ENCODE data around the gene SERPINB1.

- TF ChIP-seq, protein P1, sequence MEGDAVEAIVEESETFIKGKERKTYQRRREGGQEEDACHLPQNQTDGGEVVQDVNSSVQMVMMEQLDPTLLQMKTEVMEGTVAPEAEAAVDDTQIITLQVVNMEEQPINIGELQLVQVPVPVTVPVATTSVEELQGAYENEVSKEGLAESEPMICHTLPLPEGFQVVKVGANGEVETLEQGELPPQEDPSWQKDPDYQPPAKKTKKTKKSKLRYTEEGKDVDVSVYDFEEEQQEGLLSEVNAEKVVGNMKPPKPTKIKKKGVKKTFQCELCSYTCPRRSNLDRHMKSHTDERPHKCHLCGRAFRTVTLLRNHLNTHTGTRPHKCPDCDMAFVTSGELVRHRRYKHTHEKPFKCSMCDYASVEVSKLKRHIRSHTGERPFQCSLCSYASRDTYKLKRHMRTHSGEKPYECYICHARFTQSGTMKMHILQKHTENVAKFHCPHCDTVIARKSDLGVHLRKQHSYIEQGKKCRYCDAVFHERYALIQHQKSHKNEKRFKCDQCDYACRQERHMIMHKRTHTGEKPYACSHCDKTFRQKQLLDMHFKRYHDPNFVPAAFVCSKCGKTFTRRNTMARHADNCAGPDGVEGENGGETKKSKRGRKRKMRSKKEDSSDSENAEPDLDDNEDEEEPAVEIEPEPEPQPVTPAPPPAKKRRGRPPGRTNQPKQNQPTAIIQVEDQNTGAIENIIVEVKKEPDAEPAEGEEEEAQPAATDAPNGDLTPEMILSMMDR (conservative IDR thresholded peaks at IDR 0.05; ENCODE audit: low read depth, low read length): peak; percentile 25; the same call in 1 of the 2 replicates
- no peak for TF ChIP-seq EZH2 (IDR thresholded peaks at IDR 0.05; ENCODE audit: low read length, unreplicated experiment)
Observed at GRCh38 chr6:2831392-2831791, 10.3 kb downstream of the SERPINB1 start.

Measured in PC-3 (cell line).